Progenitor cell of endocrine pancreas (in vitro differentiated cells): ENCODE measurements around the gene SLAMF6. TPM values are rescaled to one million over a fixed set of nuclear protein-coding genes. Genes with fewer than 3 reads are reported as not detected.
"Not testable (repeated sequence)": the region's sequence is repeated elsewhere in the genome, so short reads cannot be mapped to it uniquely, and the experiment has no call there.

Experiments
- DNase-seq: peaks from one replicate; pipeline ENCODE4 v3.0.0; 2021; ENCODE audit warnings: low spot score; ENCODE audit not compliant: unreplicated experiment
- H3K27ac Mint-ChIP-seq: 2 replicates; pipeline ENCODE4 v1.8.0; 2021; ENCODE audit warnings: mild to moderate bottlenecking, moderate library complexity, mixed read lengths
- H3K27me3 Mint-ChIP-seq: 2 replicates; pipeline ENCODE4 v1.8.0; 2021; ENCODE audit warnings: mixed read lengths
- H3K36me3 Mint-ChIP-seq: 2 replicates; pipeline ENCODE4 v1.8.0; 2022; ENCODE audit warnings: mixed read lengths; ENCODE audit not compliant: insufficient read depth
- H3K4me1 Mint-ChIP-seq: 2 replicates; pipeline ENCODE4 v1.8.0; 2021; ENCODE audit warnings: low read depth, mixed read lengths
- H3K4me3 Mint-ChIP-seq: 2 replicates; pipeline ENCODE4 v1.8.0; 2021; ENCODE audit warnings: low read depth, mild to moderate bottlenecking, moderate library complexity, mixed read lengths
- H3K9me3 Mint-ChIP-seq: 2 replicates; pipeline ENCODE4 v1.8.0; 2021; ENCODE audit warnings: low read depth, mixed read lengths
- total RNA-seq: library from RNA; stranded (reverse); gene quantifications from 2 replicates; pipeline ENCODE4 v1.2.1, GENCODE V29; 2021
- TF ChIP-seq, protein P1 (sequence below): fragments of 200-600 bp; sonication (generic); IDR thresholded peaks from one replicate; pipeline ENCODE4 v1.5.0; 2021; ENCODE audit warnings: antibody characterized with exemption, mild to moderate bottlenecking; ENCODE audit not compliant: unreplicated experiment

Gene SLAMF6
- total RNA-seq, 1 donor from 2014 or later, result not detected

DNA sequence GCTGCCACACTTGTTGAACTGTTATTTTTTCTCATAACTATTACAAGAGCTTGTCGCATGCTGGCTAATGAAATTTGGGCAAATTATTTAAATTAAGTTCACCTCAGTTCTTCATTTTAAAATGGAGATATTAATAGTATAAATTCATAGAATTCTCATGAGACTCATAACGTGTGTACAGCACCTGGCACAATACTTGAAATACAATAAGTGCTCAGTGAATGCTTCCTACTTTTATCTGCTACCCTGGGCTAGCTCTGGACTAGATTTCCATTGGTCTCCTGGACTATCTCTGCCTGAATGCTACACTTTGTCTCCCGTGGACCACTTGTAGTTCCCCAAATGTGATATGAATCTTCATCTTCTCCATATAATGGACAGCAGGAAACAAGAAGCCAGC is 919 bp downstream of the SLAMF6 start:
- H3K4me3 Mint-ChIP-seq, result no peak overlapping the region
- DNase-seq, result no peak
- no peak overlapping the region for H3K27ac Mint-ChIP-seq
- peaks cover 12% of the 10 kb centered on the region for H3K36me3 Mint-ChIP-seq
- H3K4me1 Mint-ChIP-seq, result no peaks in the 10 kb centered on the region
- H3K9me3 Mint-ChIP-seq, result peaks cover 17% of the 10 kb centered on the region
- TF ChIP-seq, protein P1, sequence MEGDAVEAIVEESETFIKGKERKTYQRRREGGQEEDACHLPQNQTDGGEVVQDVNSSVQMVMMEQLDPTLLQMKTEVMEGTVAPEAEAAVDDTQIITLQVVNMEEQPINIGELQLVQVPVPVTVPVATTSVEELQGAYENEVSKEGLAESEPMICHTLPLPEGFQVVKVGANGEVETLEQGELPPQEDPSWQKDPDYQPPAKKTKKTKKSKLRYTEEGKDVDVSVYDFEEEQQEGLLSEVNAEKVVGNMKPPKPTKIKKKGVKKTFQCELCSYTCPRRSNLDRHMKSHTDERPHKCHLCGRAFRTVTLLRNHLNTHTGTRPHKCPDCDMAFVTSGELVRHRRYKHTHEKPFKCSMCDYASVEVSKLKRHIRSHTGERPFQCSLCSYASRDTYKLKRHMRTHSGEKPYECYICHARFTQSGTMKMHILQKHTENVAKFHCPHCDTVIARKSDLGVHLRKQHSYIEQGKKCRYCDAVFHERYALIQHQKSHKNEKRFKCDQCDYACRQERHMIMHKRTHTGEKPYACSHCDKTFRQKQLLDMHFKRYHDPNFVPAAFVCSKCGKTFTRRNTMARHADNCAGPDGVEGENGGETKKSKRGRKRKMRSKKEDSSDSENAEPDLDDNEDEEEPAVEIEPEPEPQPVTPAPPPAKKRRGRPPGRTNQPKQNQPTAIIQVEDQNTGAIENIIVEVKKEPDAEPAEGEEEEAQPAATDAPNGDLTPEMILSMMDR, result no peak
- no peaks in the 10 kb centered on the region for H3K27me3 Mint-ChIP-seq

DNA sequence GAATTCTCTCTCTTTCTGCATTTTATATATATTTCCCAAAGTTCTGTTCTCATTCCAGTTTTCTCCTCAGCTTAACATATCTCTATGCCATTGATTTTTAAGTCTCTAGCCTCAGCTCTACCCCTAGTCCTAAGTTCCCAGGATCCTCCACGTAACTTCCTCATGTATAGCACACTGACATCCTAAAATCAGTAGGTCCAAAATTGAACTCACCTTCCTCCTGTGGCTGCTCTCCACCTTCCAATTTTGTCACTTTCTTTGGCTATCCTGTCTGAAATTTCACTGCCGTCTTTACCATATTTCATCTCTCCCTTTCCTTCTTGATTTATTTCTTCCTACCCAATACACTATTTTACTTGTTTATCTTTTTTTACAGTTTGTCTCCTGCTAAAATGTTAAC is 1.5 kb downstream of the SLAMF6 start:
- H3K4me1 Mint-ChIP-seq, result no peaks in the 10 kb centered on the region
- H3K9me3 Mint-ChIP-seq, result peaks cover 11% of the 10 kb centered on the region
- H3K4me3 Mint-ChIP-seq, result no peak overlapping the region
- H3K27ac Mint-ChIP-seq, result no peak overlapping the region
- H3K27me3 Mint-ChIP-seq, result no peaks in the 10 kb centered on the region
- TF ChIP-seq, protein P1, result no peak
- H3K36me3 Mint-ChIP-seq, result peaks cover 7% of the 10 kb centered on the region
- no peak for DNase-seq

DNA sequence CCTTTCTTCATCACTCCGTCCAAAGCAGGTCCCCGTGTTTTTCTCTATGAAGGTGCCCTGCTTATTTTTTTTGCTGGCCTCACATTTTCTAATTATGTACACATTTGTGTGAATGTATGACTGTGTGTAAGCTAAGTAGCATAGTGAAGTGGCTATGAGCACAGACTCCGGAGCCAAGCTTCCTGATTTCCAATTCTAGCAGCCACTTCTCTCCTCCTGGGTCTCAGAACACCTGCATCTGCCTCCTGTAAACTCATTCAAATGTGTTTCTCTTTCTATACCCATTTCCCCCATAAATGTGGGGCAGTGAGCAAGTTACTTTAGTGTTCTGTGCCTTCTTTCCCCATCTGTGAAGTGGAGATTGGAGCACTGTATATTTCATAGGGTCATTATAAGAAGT is 2.1 kb downstream of the SLAMF6 start:
- Mint-ChIP-seq H3K9me3 (peaks cover 9% of the 10 kb centered on the region), H3K36me3 (peaks cover 7% of the 10 kb centered on the region), H3K27me3 (no peaks in the 10 kb centered on the region), H3K4me3 (no peak overlapping the region), H3K4me1 (no peaks in the 10 kb centered on the region), H3K27ac (no peak overlapping the region)
- no peak for DNase-seq
- TF ChIP-seq, protein P1, result no peak

DNA sequence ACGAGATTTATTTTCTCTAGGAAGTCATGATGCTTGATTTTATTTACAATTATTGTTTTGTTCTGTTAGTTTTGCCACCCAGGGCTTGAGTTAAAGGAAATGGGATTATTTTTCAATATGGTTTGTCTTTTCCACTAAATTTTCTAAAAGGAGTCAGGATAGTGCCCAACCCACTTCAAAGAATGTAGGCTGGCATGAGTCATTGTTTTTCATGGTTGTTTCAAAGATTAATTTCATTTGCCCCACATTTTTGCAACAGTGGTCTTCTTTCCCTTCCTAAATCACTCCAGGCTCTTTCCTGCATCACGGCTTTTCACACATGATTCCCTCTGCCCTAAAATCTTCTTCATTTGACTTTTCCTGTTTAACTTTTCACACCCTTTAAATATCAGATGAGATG is 2.5 kb downstream of the SLAMF6 start:
- DNase-seq, result no peak
- H3K9me3 Mint-ChIP-seq, result peaks cover 8% of the 10 kb centered on the region
- no peaks in the 10 kb centered on the region for H3K27me3 Mint-ChIP-seq
- H3K27ac Mint-ChIP-seq, result no peak overlapping the region
- H3K36me3 Mint-ChIP-seq, result peaks cover 6% of the 10 kb centered on the region
- no peaks in the 10 kb centered on the region for H3K4me1 Mint-ChIP-seq
- H3K4me3 Mint-ChIP-seq, result no peak overlapping the region
- TF ChIP-seq, protein P1, result no peak

DNA sequence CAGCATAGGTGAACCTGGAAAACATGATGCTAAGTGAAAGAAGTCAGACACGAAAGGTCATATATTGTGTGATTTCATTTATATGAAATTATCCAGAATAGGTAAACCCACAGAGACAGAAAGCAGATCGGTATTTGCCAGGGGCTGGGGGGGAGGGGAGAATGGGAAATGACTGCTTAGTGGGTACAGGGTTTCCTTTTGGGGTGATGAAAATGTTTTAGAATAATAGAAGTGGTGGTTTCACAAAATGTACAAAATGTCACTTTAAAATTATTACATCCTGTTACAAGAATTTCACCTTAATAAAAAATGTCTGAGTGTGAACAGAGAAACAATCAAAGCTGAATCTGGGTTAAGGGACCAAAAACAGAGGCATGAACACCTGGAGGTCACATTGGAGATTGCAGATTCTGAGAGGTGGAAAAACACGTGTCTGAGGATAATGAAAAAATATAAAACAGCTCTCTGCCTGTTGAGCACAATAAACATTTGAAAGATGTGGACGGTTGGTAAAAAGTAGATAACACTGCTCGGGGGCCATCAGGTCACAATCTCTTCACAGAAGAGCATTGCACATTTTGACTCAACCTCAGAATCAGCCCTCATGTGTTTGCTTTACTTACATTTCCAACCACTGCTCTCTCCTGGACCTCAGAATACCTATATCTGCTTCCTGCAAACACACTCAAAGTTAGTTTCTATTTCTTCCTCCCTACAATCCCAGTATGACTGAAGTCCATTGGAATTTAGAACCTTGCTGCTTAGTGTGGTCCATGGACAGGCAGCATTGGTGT is 3.2 kb downstream of the SLAMF6 start:
- H3K9me3 Mint-ChIP-seq, result peaks cover under 1% of the 10 kb centered on the region
- H3K4me3 Mint-ChIP-seq, result no peak overlapping the region
- no peak for DNase-seq
- no peak overlapping the region for H3K27ac Mint-ChIP-seq
- TF ChIP-seq, protein P1, result peak; percentile 38
- peaks cover 1% of the 10 kb centered on the region for H3K36me3 Mint-ChIP-seq
- H3K4me1 Mint-ChIP-seq, result no peaks in the 10 kb centered on the region
- no peaks in the 10 kb centered on the region for H3K27me3 Mint-ChIP-seq

DNA sequence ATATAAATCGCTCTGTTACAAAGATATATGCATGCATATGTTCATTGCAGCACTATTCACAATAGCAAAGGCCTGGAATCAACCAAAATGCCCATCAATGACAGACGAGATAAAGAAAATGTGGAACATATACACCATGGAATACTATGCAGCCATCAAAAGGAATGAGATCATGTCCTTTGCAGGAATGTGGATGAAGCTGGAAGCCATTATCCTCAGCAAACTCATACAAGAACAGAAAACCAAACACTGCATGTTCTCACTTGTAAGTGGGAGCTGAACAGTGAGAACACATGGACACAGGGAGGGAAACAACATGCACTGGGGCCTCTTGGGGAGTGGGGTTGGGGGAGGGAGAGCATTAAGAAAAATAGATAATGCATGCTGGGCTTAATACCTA is 5.5 kb downstream of the SLAMF6 start:
- H3K36me3 Mint-ChIP-seq, H3K27me3 Mint-ChIP-seq, H3K4me3 Mint-ChIP-seq, H3K4me1 Mint-ChIP-seq, DNase-seq, H3K27ac Mint-ChIP-seq: not testable (repeated sequence)
- peaks cover 16% of the 10 kb centered on the region for H3K9me3 Mint-ChIP-seq

DNA sequence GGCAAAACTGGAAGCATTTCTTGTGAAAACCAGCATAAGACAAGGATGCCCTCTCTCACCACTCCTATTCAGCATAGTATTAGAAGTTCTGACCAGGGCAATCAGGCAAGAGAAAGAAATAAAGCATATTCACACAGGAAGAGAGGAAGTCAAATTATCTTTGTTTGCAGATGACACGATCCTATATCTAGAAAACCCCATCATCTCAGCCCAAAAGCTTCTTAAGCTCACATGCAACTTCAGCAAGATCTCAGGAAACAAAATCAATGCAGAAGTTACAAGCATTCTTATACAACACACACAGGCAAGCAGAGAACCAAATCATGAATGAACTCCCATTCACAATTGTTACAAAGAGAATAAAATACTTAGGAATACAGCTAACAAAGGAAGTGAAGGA is 7.1 kb downstream of the SLAMF6 start:
- not testable (repeated sequence) for H3K36me3 Mint-ChIP-seq, H3K4me1 Mint-ChIP-seq, DNase-seq, H3K27ac Mint-ChIP-seq, H3K4me3 Mint-ChIP-seq, H3K27me3 Mint-ChIP-seq
- H3K9me3 Mint-ChIP-seq, result peaks cover 19% of the 10 kb centered on the region
